GM13976 (cell line): ENCODE results near the gene RUVBL2.
"Not testable (repeated sequence)": the region's sequence is repeated elsewhere in the genome, so short reads cannot be mapped to it uniquely, and the experiment has no call there.

Experiments used
- DNase-seq: peaks from one replicate; pipeline ENCODE4 v3.0.0; 2012; ENCODE audit warnings: low spot score
- CTCF ChIP-seq: IDR thresholded peaks from 2 replicates; pipeline ENCODE4 v1.5.1; 2012; ENCODE audit warnings: borderline replicate concordance, mild to moderate bottlenecking; ENCODE audit not compliant: insufficient read depth; ENCODE audit errors: extremely low read depth, missing control alignments, control extremely low read depth
- in situ Hi-C: fragments of 300-500 bp; cut with MboI; formaldehyde crosslinking; loops from one replicate; pipeline ENCODE4 v1.12.0; 2022; ENCODE audit warnings: low sequenced_read_pairs, mixed read lengths, inconsistent platforms; ENCODE audit not compliant: unreplicated experiment

Gene RUVBL2

GRCh38 chr19:49029749-49030148 lies 36.1 kb downstream of the RUVBL2 start:
- in situ Hi-C loops, DNase-seq: not testable (repeated sequence)

- in situ Hi-C loops = not testable (repeated sequence)
Measured at GRCh38 chr19:49030323-49030722, 36.6 kb downstream of the RUVBL2 start.

GRCh38 chr19:49031642-49032301 lies 38.1 kb downstream of the RUVBL2 start, which contains the start of gene CGB2:
Gene CGB2 (plus strand): TSS chr19:49031890. CDS start chr19:49032096, 206 bp downstream.
- in situ Hi-C loops = not testable (repeated sequence)
- peak; percentile 10 for TF ChIP-seq CTCF
- DNase-seq = peak; percentile 78

More at GRCh38 chr19:49030323-49030722, 36.6 kb downstream of the RUVBL2 start:
- not testable (repeated sequence) for DNase-seq

GRCh38 chr19:49036815-49037214 lies 43.1 kb downstream of the RUVBL2 start, which contains the start of gene CGB1:
Gene CGB1 (minus strand): TSS chr19:49036895. CDS start chr19:49036711, 184 bp downstream.
- in situ Hi-C loops = not testable (repeated sequence)
- DNase-seq = peak; percentile 38
- TF ChIP-seq CTCF = peak; percentile 24

- DNase-seq, in situ Hi-C loops: not testable (repeated sequence)
Measured at GRCh38 chr19:49038111-49038510, 44.4 kb downstream of the RUVBL2 start.

GRCh38 chr19:49038557-49039276 lies 45.0 kb downstream of the RUVBL2 start:
- DNase-seq, in situ Hi-C loops: not testable (repeated sequence)

GRCh38 chr19:49039736-49040135 lies 46.0 kb downstream of the RUVBL2 start:
- DNase-seq, in situ Hi-C loops: not testable (repeated sequence)

- TF ChIP-seq CTCF = no peak
- in situ Hi-C loops = no loop called here
- DNase-seq = no peak
Measured at GRCh38 chr19:49042177-49042576, 48.5 kb downstream of the RUVBL2 start.

- DNase-seq, in situ Hi-C loops: not testable (repeated sequence)
Measured at GRCh38 chr19:49042666-49043065, 49.0 kb downstream of the RUVBL2 start.

GRCh38 chr19:49043548-49043947 lies 49.9 kb downstream of the RUVBL2 start, which contains the start of gene CGB5:
Gene CGB5 (plus strand): TSS chr19:49043848. CDS start chr19:49044210, 362 bp downstream.
- DNase-seq, in situ Hi-C loops: not testable (repeated sequence)

- DNase-seq, in situ Hi-C loops: not testable (repeated sequence)
Measured at GRCh38 chr19:49049011-49049410, 55.3 kb downstream of the RUVBL2 start, which contains the start of gene CGB8. Gene CGB8 (minus strand): TSS chr19:49049111. CDS start chr19:49048739, 372 bp downstream.

- DNase-seq, in situ Hi-C loops: not testable (repeated sequence)
Measured at GRCh38 chr19:49049834-49050233, 56.1 kb downstream of the RUVBL2 start.

- DNase-seq, in situ Hi-C loops: not testable (repeated sequence)
Measured at GRCh38 chr19:49050376-49051033, 56.8 kb downstream of the RUVBL2 start.
